Neuronal stem cell (in vitro differentiated cells): ENCODE results near the gene IL16.

Source experiments
- DNase-seq: peaks from one replicate; pipeline ENCODE4 v3.0.0-alpha.2; 2013; ENCODE audit warnings: low spot score
- H2AFZ ChIP-seq: one replicate; pipeline ENCODE4 v1.6.1; 2013; ENCODE audit warnings: mild to moderate bottlenecking, low read length, inconsistent platforms
- H2AK5ac ChIP-seq: 2 replicates; pipeline ENCODE4 v1.6.1; 2013; ENCODE audit warnings: low read depth, mild to moderate bottlenecking, inconsistent platforms, low read length, moderate library complexity, mixed read lengths
- H2BK120ac ChIP-seq: 2 replicates; pipeline ENCODE4 v1.6.1; 2013; ENCODE audit warnings: low read depth, mild to moderate bottlenecking, inconsistent platforms, low read length, moderate library complexity, mixed read lengths
- H2BK12ac ChIP-seq: one replicate; pipeline ENCODE4 v1.6.1; 2013; ENCODE audit warnings: low read length, inconsistent platforms
- H2BK15ac ChIP-seq: 2 replicates; pipeline ENCODE4 v1.6.1; 2013; ENCODE audit warnings: mild to moderate bottlenecking, low read length, inconsistent platforms, mixed read lengths
- H2BK5ac ChIP-seq: one replicate; pipeline ENCODE4 v1.6.1; 2013; ENCODE audit warnings: inconsistent platforms, mild to moderate bottlenecking, low read length, moderate library complexity
- H3K14ac ChIP-seq: one replicate; pipeline ENCODE4 v1.6.1; 2013; ENCODE audit warnings: low read length, inconsistent platforms
- H3K18ac ChIP-seq: 2 replicates; pipeline ENCODE4 v1.6.1; 2013; ENCODE audit warnings: low read length, inconsistent platforms
- H3K23ac ChIP-seq: 2 replicates; pipeline ENCODE4 v1.6.1; 2013; ENCODE audit warnings: low read depth, mild to moderate bottlenecking, mixed read lengths, low read length, inconsistent platforms; ENCODE audit not compliant: poor library complexity
- H3K27ac ChIP-seq: replicated peaks from 3 replicates; pipeline ENCODE4 v1.5.1; 2013; ENCODE audit warnings: low read length, inconsistent platforms
- H3K27me3 ChIP-seq, 3 experiments: 2 replicates each; pipeline ENCODE4 v1.6.1; 2013; ENCODE audit warnings: low read length in 3 of 3, mild to moderate bottlenecking in 2 of 3, inconsistent platforms in 1 of 3, low read depth in 1 of 3, mixed read lengths in 1 of 3, moderate library complexity in 1 of 3; ENCODE audit not compliant: control insufficient read depth in 3 of 3, insufficient read depth in 3 of 3
- H3K36me3 ChIP-seq, 2 donors: replicated peaks in 1 of 2; 2 replicates each; pipeline ENCODE4 v1.6.1; 2013; ENCODE audit warnings: low read length in 2 of 2; ENCODE audit not compliant: control insufficient read depth in 2 of 2, insufficient read depth in 2 of 2
- H3K4ac ChIP-seq: 2 replicates; pipeline ENCODE4 v1.6.1; 2013; ENCODE audit warnings: inconsistent platforms, mild to moderate bottlenecking, low read length, moderate library complexity
- H3K4me1 ChIP-seq, 2 donors: 1 replicate in 1 of 2; 2 replicates in 1 of 2; pipeline ENCODE4 v1.6.1; 2013; ENCODE audit warnings: low read length in 2 of 2, low read depth in 1 of 2; ENCODE audit not compliant: control insufficient read depth in 2 of 2, insufficient read depth in 1 of 2
- H3K4me2 ChIP-seq: one replicate; pipeline ENCODE4 v1.6.1; 2013; ENCODE audit warnings: mild to moderate bottlenecking, low read length, inconsistent platforms; ENCODE audit not compliant: insufficient read depth, poor library complexity, severe bottlenecking
- H3K4me3 ChIP-seq, 2 donors: 2 replicates each; pipeline ENCODE4 v1.5.1; 2013; ENCODE audit warnings: low read length in 2 of 2, mild to moderate bottlenecking in 2 of 2, inconsistent platforms in 1 of 2, moderate library complexity in 1 of 2
- H3K79me1 ChIP-seq: one replicate; pipeline ENCODE4 v1.6.1; 2013; ENCODE audit warnings: low read depth, mild to moderate bottlenecking, inconsistent platforms, low read length, moderate library complexity
- H3K9ac ChIP-seq: one replicate; pipeline ENCODE4 v1.6.1; 2013; ENCODE audit warnings: mild to moderate bottlenecking, low read depth, low read length, inconsistent platforms; ENCODE audit not compliant: poor library complexity
- H3K9me3 ChIP-seq, 2 donors: replicated peaks in 1 of 2; 2 replicates each; pipeline versions ENCODE3 to v1.6.1; 2013; ENCODE audit warnings: low read length in 2 of 2, mild to moderate bottlenecking in 2 of 2, inconsistent platforms in 1 of 2, low read depth in 1 of 2, mixed read lengths in 1 of 2, moderate library complexity in 1 of 2; ENCODE audit not compliant: control insufficient read depth in 2 of 2, insufficient read depth in 1 of 2
- H4K8ac ChIP-seq: one replicate; pipeline ENCODE4 v1.6.1; 2013; ENCODE audit warnings: low read depth, mild to moderate bottlenecking, inconsistent platforms, low read length, moderate library complexity
- H4K91ac ChIP-seq: one replicate; pipeline ENCODE4 v1.6.1; 2013; ENCODE audit warnings: low read length, low read depth, mild to moderate bottlenecking, inconsistent platforms; ENCODE audit not compliant: poor library complexity
- WGBS, 2 donors: extraction: QIAGEN DNeasy Blood & Tissue Kit; methylation state at CpG; one replicate each; pipeline ENCODE4 v1.1.7; 2013; ENCODE audit warnings: missing lambda C conversion rate in 2 of 2, mixed read lengths in 1 of 2; ENCODE audit not compliant: insufficient read length in 2 of 2, insufficient replicate concordance in 1 of 2; ENCODE audit errors: extremely low coverage in 2 of 2; 5-methylcytosine and 5-hydroxymethylcytosine counted together

IL16 gene

GRCh38 chr15:81257435-81257834 lies 60.8 kb downstream of the IL16 start:
- Histone ChIP-seq H3K9me3 (no peaks in the 10 kb centered on the region), H3K27ac (no peak overlapping the region), H3K9ac (no peak overlapping the region), H3K4me3 (no peak overlapping the region), H2BK5ac (no peak overlapping the region), H3K23ac (no peak overlapping the region), H2AK5ac (no peak overlapping the region), H4K91ac (no peak overlapping the region), H3K18ac (no peak overlapping the region), H3K27me3 (no peaks in the 10 kb centered on the region), H3K79me1 (no peaks in the 10 kb centered on the region), H3K4ac (no peak overlapping the region), H2BK120ac (no peak overlapping the region), H2BK12ac (no peak overlapping the region), H2AFZ (no peak overlapping the region), H3K14ac (no peak overlapping the region), H3K4me2 (no peak overlapping the region), H3K36me3 (no peaks in the 10 kb centered on the region), H3K4me1 (peaks cover 0 to 2% of the 10 kb centered on the region in 2 donors), H4K8ac (no peak overlapping the region), H2BK15ac (no peak overlapping the region)
- WGBS, 2 donors, result no CpG with 5 or more reads among the region's 2 CpGs
- no peak for DNase-seq

GRCh38 chr15:81258455-81258854 lies 61.8 kb downstream of the IL16 start:
- no peak overlapping the region for H2BK120ac ChIP-seq
- no peaks in the 10 kb centered on the region for H3K9me3 ChIP-seq
- peaks cover 0 to 2% of the 10 kb centered on the region in 2 donors for H3K4me1 ChIP-seq

GRCh38 chr15:81259760-81260298 lies 63.1 kb downstream of the IL16 start:
- Histone ChIP-seq H3K9me3 (no peaks in the 10 kb centered on the region), H2AK5ac (no peak overlapping the region), H2BK15ac (no peak overlapping the region), H3K36me3 (no peaks in the 10 kb centered on the region), H3K79me1 (no peaks in the 10 kb centered on the region), H3K23ac (no peak overlapping the region), H4K8ac (no peak overlapping the region), H2BK5ac (no peak overlapping the region), H4K91ac (no peak overlapping the region), H3K27ac (no peak overlapping the region), H3K4me3 (no peak overlapping the region), H3K27me3 (no peaks in the 10 kb centered on the region), H3K4me2 (no peak overlapping the region), H3K18ac (no peak overlapping the region), H3K9ac (no peak overlapping the region), H3K4ac (no peak overlapping the region), H2AFZ (no peak overlapping the region), H2BK12ac (no peak overlapping the region), H2BK120ac (no peak overlapping the region), H3K4me1 (peaks cover 0 to 2% of the 10 kb centered on the region in 2 donors), H3K14ac (no peak overlapping the region)
- no CpG with 5 or more reads among the region's 4 CpGs for WGBS, 2 donors
- no peak for DNase-seq

More at GRCh38 chr15:81258455-81258854, 61.8 kb downstream of the IL16 start:
- Histone ChIP-seq H3K23ac (no peak overlapping the region), H4K8ac (no peak overlapping the region), H2BK5ac (no peak overlapping the region), H3K36me3 (no peaks in the 10 kb centered on the region), H2BK12ac (no peak overlapping the region), H3K79me1 (no peaks in the 10 kb centered on the region), H2AFZ (no peak overlapping the region), H3K27ac (no peak overlapping the region), H3K14ac (no peak overlapping the region), H3K4me3 (no peak overlapping the region), H2BK15ac (no peak overlapping the region), H3K18ac (no peak overlapping the region), H3K4ac (no peak overlapping the region), H3K4me2 (no peak overlapping the region), H4K91ac (no peak overlapping the region), H3K27me3 (no peaks in the 10 kb centered on the region), H3K9ac (no peak overlapping the region), H2AK5ac (no peak overlapping the region)
- no peak for DNase-seq
- no CpG with 5 or more reads among the region's 8 CpGs for WGBS, 2 donors

GRCh38 chr15:81261172-81261811 lies 64.6 kb downstream of the IL16 start:
- no peak overlapping the region for H4K91ac ChIP-seq
- H4K8ac ChIP-seq, result no peak overlapping the region
- H3K27me3 ChIP-seq, result no peaks in the 10 kb centered on the region
- no peak overlapping the region for H2BK15ac ChIP-seq
- H3K18ac ChIP-seq, result peak overlapping the region; percentile 3
- no CpG with 5 or more reads among the region's 6 CpGs for WGBS, 2 donors
- H3K23ac ChIP-seq, result no peak overlapping the region
- no peak for DNase-seq
- no peak overlapping the region for H3K14ac ChIP-seq
- no peak overlapping the region for H2BK120ac ChIP-seq
- no peak overlapping the region for H3K4me2 ChIP-seq
- H3K9ac ChIP-seq, result no peak overlapping the region
- H2AFZ ChIP-seq, result no peak overlapping the region
- H3K9me3 ChIP-seq, result no peaks in the 10 kb centered on the region
- H3K27ac ChIP-seq, result no peak overlapping the region
- peak overlapping the region in 1 of 2 donors; percentile 4 for H3K4me3 ChIP-seq
- no peaks in the 10 kb centered on the region for H3K79me1 ChIP-seq
- H3K4me1 ChIP-seq, result peaks cover 0 to 4% of the 10 kb centered on the region in 2 donors
- no peaks in the 10 kb centered on the region for H3K36me3 ChIP-seq
- no peak overlapping the region for H3K4ac ChIP-seq
- no peak overlapping the region for H2BK5ac ChIP-seq
- H2BK12ac ChIP-seq, result no peak overlapping the region
- H2AK5ac ChIP-seq, result no peak overlapping the region
